ENCODE measurements around the gene PLAGL2.

The PLAGL2 gene

GRCh38 chr20:32226391-32226790 is 18.8 kb upstream of the PLAGL2 start:
- H2AK5ac ChIP-seq (ENCODE audit: low read length) = no peak overlapping the region
- no peak overlapping the region for H2BK12ac ChIP-seq (ENCODE audit: low read length)
- H3K9me3 ChIP-seq (ENCODE audit: insufficient read depth, low read depth, low read length) = peaks cover 2% of the 10 kb centered on the region
- DNase-seq = no peak
- H3K18ac ChIP-seq (ENCODE audit: low read length) = no peak overlapping the region
- peaks cover 4% of the 10 kb centered on the region for H3K79me1 ChIP-seq (ENCODE audit: low read length)
- H2AFZ ChIP-seq (ENCODE audit: insufficient read depth, low read length, poor library complexity) = no peak overlapping the region
- no peak overlapping the region for H4K91ac ChIP-seq (ENCODE audit: low read depth, low read length)
- H3K27ac ChIP-seq (ENCODE audit: low read depth, low read length) = no peak overlapping the region
- H3K36me3 ChIP-seq (ENCODE audit: control insufficient read depth in 1 of 2, insufficient read depth in 2 of 2, low read length in 2 of 2) = peaks cover 32 to 40% of the 10 kb centered on the region in 2 experiments
- peaks cover 10 to 18% of the 10 kb centered on the region in 2 experiments for H3K4me1 ChIP-seq (ENCODE audit: control insufficient read depth in 1 of 2, insufficient read depth in 2 of 2, low read length in 2 of 2)
- H3K27me3 ChIP-seq (ENCODE audit: insufficient read depth, low read length) = no peaks in the 10 kb centered on the region
- no CpG with 5 or more reads among the region's 1 CpG for WGBS (ENCODE audit: extremely low coverage, insufficient coverage, insufficient read length)
- no peak overlapping the region for H4K12ac ChIP-seq (ENCODE audit: low read depth, low read length)
- no peak overlapping the region for H2BK5ac ChIP-seq (ENCODE audit: low read depth, low read length, poor library complexity)
- H3K23ac ChIP-seq (ENCODE audit: low read length) = no peak overlapping the region
- no peak overlapping the region for H4K8ac ChIP-seq (ENCODE audit: low read depth, low read length)
- no peak overlapping the region for H3K14ac ChIP-seq (ENCODE audit: low read length)
- no peaks in the 10 kb centered on the region for H3K79me2 ChIP-seq (ENCODE audit: control insufficient read depth, insufficient read depth, low read length, poor library complexity)
- no peak overlapping the region for H2BK120ac ChIP-seq (ENCODE audit: insufficient read depth, low read length, poor library complexity)
- H3K4me2 ChIP-seq (ENCODE audit: low read length) = no peak overlapping the region
- no peak overlapping the region for H3K4me3 ChIP-seq (ENCODE audit: low read depth, low read length)
- no peak overlapping the region for H3K9ac ChIP-seq (ENCODE audit: low read length)
- H3K4ac ChIP-seq (ENCODE audit: low read depth, low read length) = no peak overlapping the region

DNA sequence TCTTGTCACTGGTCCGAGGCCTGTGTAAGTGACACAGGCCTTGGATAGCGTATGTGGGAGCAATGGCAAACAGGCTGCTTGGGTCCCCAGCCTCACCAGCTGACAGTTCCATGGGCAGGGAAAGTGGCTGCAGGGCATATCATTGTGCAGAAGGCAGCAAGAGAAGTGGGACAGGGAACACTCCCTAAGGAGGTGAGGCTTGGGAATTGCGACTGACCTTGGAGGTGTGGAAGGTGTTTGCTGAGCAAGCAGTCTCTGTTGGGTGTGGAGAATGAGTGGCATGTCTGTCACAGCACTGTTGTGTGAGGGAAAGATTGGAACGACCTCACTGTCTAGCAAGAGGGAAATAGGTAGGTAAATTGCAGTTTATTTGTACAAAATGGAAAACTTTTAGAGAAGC is 16.9 kb upstream of the PLAGL2 start:
- no peak for DNase-seq
- no peak overlapping the region for H3K23ac ChIP-seq (ENCODE audit: low read length)
- H3K27me3 ChIP-seq (ENCODE audit: insufficient read depth, low read length) = no peaks in the 10 kb centered on the region
- H4K8ac ChIP-seq (ENCODE audit: low read depth, low read length) = no peak overlapping the region
- H3K79me2 ChIP-seq (ENCODE audit: control insufficient read depth, insufficient read depth, low read length, poor library complexity) = no peaks in the 10 kb centered on the region
- no CpG with 5 or more reads among the region's 4 CpGs for WGBS (ENCODE audit: extremely low coverage, insufficient coverage, insufficient read length)
- H3K4me3 ChIP-seq (ENCODE audit: low read depth, low read length) = no peak overlapping the region
- no peak overlapping the region for H3K4me2 ChIP-seq (ENCODE audit: low read length)
- no peak overlapping the region for H3K4ac ChIP-seq (ENCODE audit: low read depth, low read length)
- no peak overlapping the region for H3K9ac ChIP-seq (ENCODE audit: low read length)
- H3K9me3 ChIP-seq (ENCODE audit: insufficient read depth, low read depth, low read length) = peaks cover 2% of the 10 kb centered on the region
- no peak overlapping the region for H2BK120ac ChIP-seq (ENCODE audit: insufficient read depth, low read length, poor library complexity)
- peaks cover 4% of the 10 kb centered on the region for H3K79me1 ChIP-seq (ENCODE audit: low read length)
- no peak overlapping the region for H2BK12ac ChIP-seq (ENCODE audit: low read length)
- H2AK5ac ChIP-seq (ENCODE audit: low read length) = no peak overlapping the region
- no peak overlapping the region for H4K91ac ChIP-seq (ENCODE audit: low read depth, low read length)
- H3K14ac ChIP-seq (ENCODE audit: low read length) = no peak overlapping the region
- H3K18ac ChIP-seq (ENCODE audit: low read length) = no peak overlapping the region
- no peak overlapping the region for H2AFZ ChIP-seq (ENCODE audit: insufficient read depth, low read length, poor library complexity)
- peaks cover 30 to 40% of the 10 kb centered on the region in 2 experiments for H3K36me3 ChIP-seq (ENCODE audit: control insufficient read depth in 1 of 2, insufficient read depth in 2 of 2, low read length in 2 of 2)
- no peak overlapping the region for H3K27ac ChIP-seq (ENCODE audit: low read depth, low read length)
- peaks cover 10 to 18% of the 10 kb centered on the region in 2 experiments for H3K4me1 ChIP-seq (ENCODE audit: control insufficient read depth in 1 of 2, insufficient read depth in 2 of 2, low read length in 2 of 2)
- no peak overlapping the region for H2BK5ac ChIP-seq (ENCODE audit: low read depth, low read length, poor library complexity)
- H4K12ac ChIP-seq (ENCODE audit: low read depth, low read length) = no peak overlapping the region

DNA sequence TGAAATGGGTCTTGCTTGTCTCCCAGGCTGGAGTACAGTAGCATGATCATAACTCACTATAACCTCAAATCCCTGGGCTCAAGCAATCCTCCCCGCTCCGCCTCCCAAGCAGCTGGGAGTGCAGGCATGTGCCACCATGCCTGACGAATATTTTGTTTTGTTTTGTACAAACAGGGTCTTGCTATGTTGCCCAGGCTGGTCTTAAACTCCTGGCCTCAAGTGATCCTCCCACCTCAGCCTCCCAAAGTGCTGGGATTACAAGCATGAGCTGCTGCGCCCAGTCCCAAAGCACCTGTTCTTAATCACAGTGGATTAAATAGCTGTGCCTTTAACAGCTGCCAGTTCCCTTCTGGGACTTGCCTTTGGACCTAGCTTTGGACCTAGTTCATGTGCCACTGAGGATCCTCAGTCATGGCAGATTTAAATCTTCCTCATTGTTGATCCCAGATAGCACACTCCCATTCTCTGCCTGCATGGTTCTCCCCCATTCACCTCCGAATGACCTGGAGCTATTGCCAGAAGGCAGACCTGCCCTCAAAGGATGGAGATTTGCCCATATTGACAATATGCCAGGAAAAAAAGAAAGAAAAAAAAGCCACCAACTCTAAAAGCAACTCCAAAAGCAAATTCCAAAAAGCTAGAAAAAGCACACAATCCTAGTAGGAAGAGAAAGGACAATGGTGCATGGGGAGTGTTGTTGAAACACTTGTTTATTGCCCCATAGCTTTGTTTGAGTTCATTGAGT is 10.8 kb upstream of the PLAGL2 start:
- Histone ChIP-seq H3K23ac (ENCODE audit: low read length) (no peak overlapping the region), H3K36me3 (ENCODE audit: control insufficient read depth in 1 of 2, insufficient read depth in 2 of 2, low read length in 2 of 2) (peaks cover 38 to 65% of the 10 kb centered on the region in 2 experiments), H3K18ac (ENCODE audit: low read length) (no peak overlapping the region), H3K79me2 (ENCODE audit: control insufficient read depth, insufficient read depth, low read length, poor library complexity) (no peaks in the 10 kb centered on the region), H3K4me1 (ENCODE audit: control insufficient read depth in 1 of 2, insufficient read depth in 2 of 2, low read length in 2 of 2) (no peaks in the 10 kb centered on the region), H2AK5ac (ENCODE audit: low read length) (no peak overlapping the region), H2BK5ac (ENCODE audit: low read depth, low read length, poor library complexity) (no peak overlapping the region), H2AFZ (ENCODE audit: insufficient read depth, low read length, poor library complexity) (no peak overlapping the region), H3K14ac (ENCODE audit: low read length) (no peak overlapping the region), H4K8ac (ENCODE audit: low read depth, low read length) (no peak overlapping the region), H3K4me2 (ENCODE audit: low read length) (no peak overlapping the region), H2BK120ac (ENCODE audit: insufficient read depth, low read length, poor library complexity) (no peak overlapping the region), H3K9me3 (ENCODE audit: insufficient read depth, low read depth, low read length) (peaks cover 2% of the 10 kb centered on the region), H4K12ac (ENCODE audit: low read depth, low read length) (no peak overlapping the region), H3K79me1 (ENCODE audit: low read length) (no peaks in the 10 kb centered on the region), H3K27ac (ENCODE audit: low read depth, low read length) (no peak overlapping the region), H3K27me3 (ENCODE audit: insufficient read depth, low read length) (no peaks in the 10 kb centered on the region), H3K9ac (ENCODE audit: low read length) (no peak overlapping the region), H4K91ac (ENCODE audit: low read depth, low read length) (no peak overlapping the region), H2BK12ac (ENCODE audit: low read length) (no peak overlapping the region), H3K4ac (ENCODE audit: low read depth, low read length) (no peak overlapping the region), H3K4me3 (ENCODE audit: low read depth, low read length) (no peak overlapping the region)
- no peak for DNase-seq
- no CpG with 5 or more reads among the region's 5 CpGs for WGBS (ENCODE audit: extremely low coverage, insufficient coverage, insufficient read length)

- no peak overlapping the region for H3K27ac ChIP-seq (ENCODE audit: low read depth, low read length)
- H2BK12ac ChIP-seq (ENCODE audit: low read length) = no peak overlapping the region
- no peaks in the 10 kb centered on the region for H3K79me2 ChIP-seq (ENCODE audit: control insufficient read depth, insufficient read depth, low read length, poor library complexity)
- no peaks in the 10 kb centered on the region for H3K79me1 ChIP-seq (ENCODE audit: low read length)
- H3K18ac ChIP-seq (ENCODE audit: low read length) = no peak overlapping the region
- H3K14ac ChIP-seq (ENCODE audit: low read length) = no peak overlapping the region
- no peak overlapping the region for H3K4me2 ChIP-seq (ENCODE audit: low read length)
- no peak overlapping the region for H3K9ac ChIP-seq (ENCODE audit: low read length)
- H2AFZ ChIP-seq (ENCODE audit: insufficient read depth, low read length, poor library complexity) = no peak overlapping the region
- H3K36me3 ChIP-seq (ENCODE audit: control insufficient read depth in 1 of 2, insufficient read depth in 2 of 2, low read length in 2 of 2) = peaks cover 35 to 56% of the 10 kb centered on the region in 2 experiments
- no peaks in the 10 kb centered on the region for H3K4me1 ChIP-seq (ENCODE audit: control insufficient read depth in 1 of 2, insufficient read depth in 2 of 2, low read length in 2 of 2)
- no peaks in the 10 kb centered on the region for H3K9me3 ChIP-seq (ENCODE audit: insufficient read depth, low read depth, low read length)
- WGBS (ENCODE audit: extremely low coverage, insufficient coverage, insufficient read length) = no CpG with 5 or more reads among the region's 13 CpGs
- no peak overlapping the region for H2BK120ac ChIP-seq (ENCODE audit: insufficient read depth, low read length, poor library complexity)
- no peak overlapping the region for H3K4ac ChIP-seq (ENCODE audit: low read depth, low read length)
- no peak overlapping the region for H3K23ac ChIP-seq (ENCODE audit: low read length)
- H2BK5ac ChIP-seq (ENCODE audit: low read depth, low read length, poor library complexity) = no peak overlapping the region
- H3K4me3 ChIP-seq (ENCODE audit: low read depth, low read length) = no peak overlapping the region
- DNase-seq = no peak
- H4K8ac ChIP-seq (ENCODE audit: low read depth, low read length) = no peak overlapping the region
- H2AK5ac ChIP-seq (ENCODE audit: low read length) = no peak overlapping the region
- H4K91ac ChIP-seq (ENCODE audit: low read depth, low read length) = no peak overlapping the region
- no peak overlapping the region for H4K12ac ChIP-seq (ENCODE audit: low read depth, low read length)
- no peaks in the 10 kb centered on the region for H3K27me3 ChIP-seq (ENCODE audit: insufficient read depth, low read length)
These were observed 8.9 kb upstream of the PLAGL2 start for GRCh38 chr20:32216179-32217142.

Measured in trophoblast cell (in vitro differentiated cells and primary cell).